Measurements from ENCODE around the gene EYS.

The EYS gene

GRCh38 chr6:64777941-64778785 is 928.9 kb downstream of the EYS start:
- FAIRE-seq: no peak

DNA sequence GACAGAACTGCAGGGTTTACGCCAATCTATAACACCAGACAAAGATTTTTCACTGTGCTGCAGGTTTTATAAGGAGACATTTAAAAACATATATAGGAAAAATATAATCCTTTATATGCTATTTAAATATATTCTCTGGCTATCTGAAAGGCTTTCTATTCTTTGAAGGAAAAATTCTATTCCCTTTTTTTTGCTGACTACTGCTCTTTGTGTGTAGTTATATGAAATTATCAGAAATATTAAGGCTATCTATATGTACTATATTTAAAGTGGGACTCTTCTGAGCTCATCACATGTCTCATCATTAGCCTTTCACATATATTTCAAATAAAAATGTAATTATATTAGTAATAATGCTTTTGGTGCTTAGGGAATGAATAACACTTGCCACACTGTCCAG is 930.7 kb downstream of the EYS start:
- TF ChIP-seq POLR2A (IDR thresholded peaks at IDR 0.05; ENCODE audit: low read depth, low read length): no peak
- no peak for FAIRE-seq
- DNase-seq (ENCODE audit: insufficient read length, low spot score): no peak

More at GRCh38 chr6:64777941-64778785, 928.9 kb downstream of the EYS start:
- DNase-seq (ENCODE audit: insufficient read length, low spot score): no peak
- no peak for TF ChIP-seq POLR2A (IDR thresholded peaks at IDR 0.05; ENCODE audit: low read depth, low read length)

DNA sequence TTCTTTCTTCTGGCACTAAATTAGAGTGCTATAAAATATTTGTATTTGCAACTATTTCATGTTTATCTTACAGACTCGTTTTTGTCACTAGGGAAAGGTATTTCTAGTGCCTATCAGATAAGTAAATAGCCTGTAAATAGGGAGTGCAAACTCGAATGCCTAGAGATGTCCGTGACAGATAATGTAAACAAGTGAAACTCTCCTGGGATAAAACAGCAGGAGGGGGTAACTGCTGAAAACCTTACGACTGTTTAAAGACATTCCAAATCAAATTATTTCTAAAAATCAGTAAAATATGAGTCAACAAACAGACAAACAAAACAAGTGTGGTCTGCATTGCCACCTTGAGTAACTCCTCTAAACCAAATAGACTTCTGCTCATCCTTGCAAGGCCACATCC is 932.1 kb downstream of the EYS start:
- FAIRE-seq: no peak
- no peak for TF ChIP-seq POLR2A (IDR thresholded peaks at IDR 0.05; ENCODE audit: low read depth, low read length)
- DNase-seq (ENCODE audit: insufficient read length, low spot score): no peak

DNA sequence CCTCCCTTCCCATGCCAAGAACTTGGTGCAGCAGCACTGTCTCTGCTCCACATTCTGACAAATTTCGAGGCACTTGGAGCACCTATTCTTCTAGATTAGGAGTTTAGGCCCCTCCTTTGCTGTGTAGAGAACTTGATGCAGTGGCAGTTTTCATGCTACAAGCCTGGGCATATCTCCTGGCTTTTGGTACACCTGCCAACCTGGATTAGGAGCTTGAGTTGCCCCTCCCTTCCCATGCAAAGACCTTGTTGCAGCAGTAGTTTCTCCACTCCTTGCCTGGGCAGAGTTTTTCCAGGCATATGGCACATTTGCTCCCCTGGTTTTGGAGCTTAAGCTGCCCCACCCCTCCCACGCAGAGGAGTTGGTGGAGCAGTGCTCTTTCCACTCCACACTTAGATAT is 956.1 kb downstream of the EYS start:
- FAIRE-seq (no peak), DNase-seq (ENCODE audit: insufficient read length, low spot score) (no peak)
- no peak for TF ChIP-seq POLR2A (IDR thresholded peaks at IDR 0.05; ENCODE audit: low read depth, low read length)

DNA sequence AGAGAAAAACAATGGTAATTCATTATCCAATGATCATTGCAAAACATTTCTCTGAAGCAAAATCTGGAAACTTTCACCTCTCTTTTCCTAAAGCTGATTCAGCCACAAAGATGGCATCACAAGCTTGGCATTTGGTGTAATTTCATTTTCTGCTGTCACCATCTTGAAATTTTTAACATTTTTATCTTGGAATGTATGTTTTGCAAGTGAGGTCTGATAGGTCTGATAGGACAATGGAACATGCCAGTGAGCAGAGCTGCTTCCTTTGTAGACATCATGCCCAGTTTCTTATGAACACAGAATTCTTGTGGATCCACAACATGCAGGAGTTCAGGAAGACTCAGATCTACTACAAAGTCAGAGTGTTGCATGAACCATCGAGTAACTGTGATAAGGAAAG is 969.6 kb downstream of the EYS start:
- DNase-seq (ENCODE audit: insufficient read length, low spot score): no peak
- FAIRE-seq: no peak
- no peak for TF ChIP-seq POLR2A (IDR thresholded peaks at IDR 0.05; ENCODE audit: low read depth, low read length)

DNA sequence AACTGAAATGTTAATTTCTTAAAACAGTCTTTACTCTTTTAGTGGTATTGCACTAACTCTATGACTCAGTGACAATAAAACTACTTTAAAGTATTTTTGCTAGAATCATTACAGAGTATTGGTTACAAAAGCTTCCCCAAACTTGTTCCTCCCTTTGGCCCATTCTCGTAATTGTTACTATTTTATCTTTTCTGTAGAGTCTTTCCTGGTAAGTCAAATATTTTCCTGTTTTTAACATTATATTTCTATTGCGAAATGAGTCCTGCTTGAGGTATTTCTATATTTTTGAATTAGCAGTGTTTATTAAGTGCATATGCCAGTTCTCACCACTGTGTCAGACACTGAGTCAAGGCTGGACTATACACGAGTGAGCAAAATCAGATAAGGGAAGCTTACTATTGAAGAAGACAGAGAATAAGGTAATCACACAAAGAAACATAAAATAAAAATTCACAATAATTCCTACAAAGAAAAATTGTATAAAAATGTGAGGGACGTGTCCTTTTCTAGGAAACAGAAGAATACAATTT is 970.5 kb downstream of the EYS start:
- FAIRE-seq: no peak
- no peak for TF ChIP-seq POLR2A (IDR thresholded peaks at IDR 0.05; ENCODE audit: low read depth, low read length)
- no peak for DNase-seq (ENCODE audit: insufficient read length, low spot score)

DNA sequence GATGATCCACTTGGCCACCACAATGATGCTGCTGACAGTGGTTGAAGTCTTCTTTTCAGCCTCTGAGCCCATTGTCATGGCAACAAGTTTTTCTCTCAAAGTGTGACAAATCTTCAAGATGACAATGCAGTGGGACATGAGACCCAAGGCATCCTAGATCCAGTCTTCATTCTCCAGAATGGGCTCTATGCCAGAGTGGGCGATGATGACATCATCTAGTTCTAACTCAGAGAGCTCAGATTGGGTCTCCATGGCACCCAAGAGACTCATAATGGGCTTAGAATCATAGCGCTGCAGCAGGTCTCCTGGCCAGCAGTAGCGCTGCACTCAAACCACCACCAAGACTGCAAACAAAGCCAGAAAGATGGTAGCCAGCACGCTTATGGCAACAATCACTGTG is 973.6 kb downstream of the EYS start:
- FAIRE-seq (no peak), DNase-seq (ENCODE audit: insufficient read length, low spot score) (no peak)
- no peak for TF ChIP-seq POLR2A (IDR thresholded peaks at IDR 0.05; ENCODE audit: low read depth, low read length)

GRCh38 chr6:64732888-64733287 is 974.1 kb downstream of the EYS start:
- no peak for FAIRE-seq

DNA sequence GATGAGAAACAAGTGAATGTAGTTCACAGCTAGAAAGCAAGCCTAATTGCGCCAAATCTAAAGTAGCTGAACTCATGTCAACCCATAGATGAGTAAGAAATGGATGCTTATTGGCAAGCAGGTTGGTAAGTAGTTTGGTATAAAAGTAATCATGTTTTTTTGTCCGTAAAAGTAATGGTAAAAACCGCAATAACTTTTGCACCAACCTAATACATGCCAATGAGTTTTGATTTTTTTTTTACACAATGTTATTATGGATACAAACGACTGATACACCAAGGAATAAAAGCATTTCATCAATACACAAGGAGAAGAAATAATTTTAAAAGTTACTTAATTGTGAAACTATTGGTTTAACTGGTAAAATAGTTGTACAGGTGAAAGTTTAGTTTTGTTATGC is 977.5 kb downstream of the EYS start:
- no peak for TF ChIP-seq POLR2A (IDR thresholded peaks at IDR 0.05; ENCODE audit: low read depth, low read length)
- no peak for FAIRE-seq
- DNase-seq (ENCODE audit: insufficient read length, low spot score): no peak

More at GRCh38 chr6:64732888-64733287, 974.1 kb downstream of the EYS start:
- TF ChIP-seq POLR2A (IDR thresholded peaks at IDR 0.05; ENCODE audit: low read depth, low read length): no peak
- no peak for DNase-seq (ENCODE audit: insufficient read length, low spot score)

DNA sequence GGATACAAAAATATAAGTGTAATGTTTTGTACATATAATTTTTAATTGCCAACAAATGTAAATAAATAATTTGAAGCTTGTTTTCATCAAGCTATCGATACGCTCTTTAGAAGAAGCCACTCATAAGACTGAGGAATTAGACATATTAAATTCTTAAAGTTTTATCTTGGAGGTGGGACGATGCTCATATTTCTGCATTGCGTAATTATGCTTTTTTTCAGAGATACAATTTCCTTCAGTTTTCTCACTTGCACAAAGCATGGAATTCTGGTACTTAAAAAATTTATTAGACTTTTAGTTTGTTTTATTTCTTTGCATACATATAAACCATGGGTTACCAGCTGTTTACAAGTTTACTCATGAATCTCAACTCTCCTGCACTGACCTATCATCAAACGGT is 980.0 kb downstream of the EYS start:
- no peak for DNase-seq (ENCODE audit: insufficient read length, low spot score)
- no peak for TF ChIP-seq POLR2A (IDR thresholded peaks at IDR 0.05; ENCODE audit: low read depth, low read length)
- FAIRE-seq: no peak

DNA sequence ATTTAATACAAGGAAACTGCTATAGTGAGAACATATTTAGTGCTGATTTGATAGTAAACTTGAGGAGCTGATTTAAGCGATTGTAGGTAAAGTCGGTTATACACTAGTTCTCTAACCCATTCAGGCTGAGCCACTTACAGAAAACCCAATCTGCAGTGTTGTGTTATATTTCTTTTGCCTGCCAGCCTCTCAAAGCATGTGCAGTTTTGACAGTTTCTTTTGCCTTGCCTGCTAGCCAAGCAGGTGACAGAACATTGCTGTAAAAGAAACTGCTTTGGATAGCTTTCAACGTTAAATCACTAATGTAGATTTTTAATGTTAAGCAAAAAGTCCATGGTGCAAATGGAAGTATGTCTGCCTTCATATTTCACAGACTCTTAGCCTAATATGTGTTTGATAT is 982.9 kb downstream of the EYS start:
- DNase-seq (ENCODE audit: insufficient read length, low spot score) (no peak), FAIRE-seq (no peak)
- TF ChIP-seq POLR2A (IDR thresholded peaks at IDR 0.05; ENCODE audit: low read depth, low read length): no peak

DNA sequence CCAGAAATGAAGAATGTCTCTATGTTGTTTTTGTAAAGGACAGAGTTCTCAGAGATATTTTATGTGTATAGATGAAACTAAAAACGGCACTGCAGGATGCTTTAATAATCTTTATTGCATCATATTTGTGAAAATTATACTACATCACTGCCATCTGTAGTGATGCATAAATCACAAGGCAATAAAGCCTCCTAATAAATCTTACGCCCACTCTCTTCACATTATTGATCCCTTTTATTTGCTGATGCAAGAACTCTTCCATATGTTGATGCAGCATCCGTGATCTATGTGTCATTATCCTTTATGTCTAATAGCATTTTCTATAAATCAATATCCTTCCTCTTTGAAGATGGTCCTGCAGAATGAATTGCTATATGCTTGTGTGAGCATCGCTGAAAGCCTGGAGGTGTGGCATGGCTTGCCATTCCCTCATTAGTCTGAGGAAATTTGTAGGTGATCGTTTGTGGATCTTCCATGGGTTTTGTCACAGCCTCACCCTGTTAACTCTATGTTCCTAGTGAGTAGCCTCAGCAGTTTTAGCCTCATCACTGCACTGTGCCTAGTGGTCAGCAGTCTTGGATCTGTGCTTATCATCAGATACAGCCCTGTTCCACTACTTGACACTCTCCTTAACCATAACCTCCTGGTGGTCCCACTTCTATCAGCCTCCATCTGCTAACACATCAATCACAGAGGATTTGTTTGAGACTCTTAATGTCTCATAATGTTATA is 983.5 kb downstream of the EYS start:
- FAIRE-seq (no peak), DNase-seq (ENCODE audit: insufficient read length, low spot score) (no peak)
- TF ChIP-seq POLR2A (IDR thresholded peaks at IDR 0.05; ENCODE audit: low read depth, low read length): no peak

GRCh38 chr6:64721865-64722264 is 985.2 kb downstream of the EYS start:
- no peak for TF ChIP-seq POLR2A (IDR thresholded peaks at IDR 0.05; ENCODE audit: low read depth, low read length)
- FAIRE-seq: no peak
- DNase-seq (ENCODE audit: insufficient read length, low spot score): no peak

DNA sequence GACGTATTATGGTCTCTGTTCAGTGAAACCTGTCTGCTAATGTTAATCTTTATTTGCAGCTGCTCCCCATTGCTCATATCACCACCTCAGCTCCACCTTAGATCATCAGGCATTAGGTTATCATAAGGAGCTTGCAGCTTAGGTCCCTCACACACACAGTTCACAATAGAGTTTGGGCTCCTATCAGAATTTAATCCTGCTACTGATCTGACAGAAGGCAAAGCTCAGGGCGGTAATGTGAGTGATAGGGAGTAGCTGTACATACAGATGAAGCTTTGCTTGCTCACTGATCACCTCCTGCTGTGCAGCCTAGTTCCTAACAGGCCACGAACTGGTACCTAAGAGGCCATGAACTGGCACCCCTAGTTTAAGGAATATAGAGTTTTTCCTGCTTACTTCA is 989.7 kb downstream of the EYS start:
- no peak for TF ChIP-seq POLR2A (IDR thresholded peaks at IDR 0.05; ENCODE audit: low read depth, low read length)
- DNase-seq (ENCODE audit: insufficient read length, low spot score) (no peak), FAIRE-seq (no peak)

DNA sequence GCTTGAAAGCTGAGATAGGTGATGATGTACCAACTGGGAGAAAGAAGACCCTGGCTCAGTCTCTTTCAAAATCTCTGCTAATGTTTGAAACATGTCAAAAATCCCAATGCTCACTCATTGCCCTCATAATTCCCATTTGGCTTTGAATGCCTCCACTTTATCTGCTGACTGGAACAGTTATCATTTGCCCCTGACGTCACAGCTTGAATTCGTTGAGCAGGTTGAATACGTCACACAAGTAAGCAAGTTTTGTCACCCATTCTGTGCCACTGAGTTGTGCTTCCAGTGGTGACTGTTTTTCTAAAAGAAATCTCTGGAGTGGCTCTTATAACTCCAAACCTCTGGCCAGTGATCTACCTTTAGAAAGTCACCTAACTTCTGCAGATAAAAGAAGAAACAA is 991.4 kb downstream of the EYS start:
- DNase-seq (ENCODE audit: insufficient read length, low spot score) (no peak), FAIRE-seq (no peak)
- no peak for TF ChIP-seq POLR2A (IDR thresholded peaks at IDR 0.05; ENCODE audit: low read depth, low read length)
